HG02885 (cell line): ENCODE data around the gene TCEAL6.
"Not testable (repeated sequence)": the region's sequence is repeated elsewhere in the genome, so short reads cannot be mapped to it uniquely, and the experiment has no call there.

Experiments used
- ATAC-seq: cut with Tn5 transposase; IDR thresholded peaks from one replicate; pipeline ENCODE4 v1.9.1; 2021; ENCODE audit warnings: mild to moderate bottlenecking; ENCODE audit not compliant: unreplicated experiment, poor library complexity

Gene TCEAL6

GRCh38 chrX:102142274-102142673 is at the start of gene TCEAL6:
Gene TCEAL6, minus strand, starts transcription at chrX:102142481.
- ATAC-seq, result not testable (repeated sequence)

GRCh38 chrX:102185967-102186720 is 43.9 kb upstream of the TCEAL6 start:
- ATAC-seq, result no peak

- no peak for ATAC-seq
These were observed 13.5 kb upstream of the TCEAL6 start, which contains the start of gene BEX5 for GRCh38 chrX:102155806-102156179. Gene BEX5, minus strand, starts transcription at chrX:102155977. Its CDS starts 1,712 bp downstream, at chrX:102154265.

DNA sequence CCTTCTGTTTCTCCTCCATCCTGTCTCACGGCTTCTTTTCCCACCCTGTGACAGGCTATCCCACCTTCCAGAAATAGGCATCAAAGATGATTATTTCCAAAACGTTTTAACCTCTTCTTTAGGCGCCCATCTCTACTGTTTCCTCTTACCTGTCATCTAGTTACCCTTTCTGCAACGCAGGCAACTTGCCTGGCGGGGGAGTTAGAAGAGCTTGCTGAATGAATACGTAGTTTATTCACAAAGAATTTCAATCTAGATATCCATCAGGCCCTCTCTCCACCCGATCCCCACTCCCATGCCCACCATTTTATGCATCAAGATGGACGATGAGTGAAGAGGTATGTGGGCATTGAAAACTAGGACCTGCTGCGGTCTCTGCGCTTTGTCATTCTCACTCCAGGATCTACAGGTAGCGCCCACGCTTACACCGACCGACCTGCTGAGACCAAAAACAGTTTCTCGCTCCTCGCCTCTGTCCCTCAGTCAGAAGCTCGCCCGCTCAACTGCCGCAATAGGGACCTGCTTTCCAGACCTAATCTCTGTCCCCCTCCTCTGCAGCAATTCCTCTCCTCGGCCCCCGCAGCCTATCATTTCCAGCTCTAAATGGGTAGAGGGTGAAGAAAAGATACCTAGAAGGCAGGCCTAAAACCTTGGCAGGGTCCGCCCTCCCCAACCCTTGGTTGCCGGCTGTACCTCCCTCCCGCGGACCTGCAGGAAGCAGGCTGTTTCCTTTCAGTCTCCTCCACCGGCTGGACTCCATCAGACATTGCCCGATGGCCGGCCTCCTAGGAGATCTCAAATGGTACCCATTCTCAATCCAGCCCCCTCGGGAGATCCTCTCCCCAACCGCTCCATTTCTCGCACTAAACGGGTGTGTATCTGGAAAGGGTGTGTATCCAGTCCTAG is 12.9 kb upstream of the TCEAL6 start:
- ATAC-seq, result no peak

DNA sequence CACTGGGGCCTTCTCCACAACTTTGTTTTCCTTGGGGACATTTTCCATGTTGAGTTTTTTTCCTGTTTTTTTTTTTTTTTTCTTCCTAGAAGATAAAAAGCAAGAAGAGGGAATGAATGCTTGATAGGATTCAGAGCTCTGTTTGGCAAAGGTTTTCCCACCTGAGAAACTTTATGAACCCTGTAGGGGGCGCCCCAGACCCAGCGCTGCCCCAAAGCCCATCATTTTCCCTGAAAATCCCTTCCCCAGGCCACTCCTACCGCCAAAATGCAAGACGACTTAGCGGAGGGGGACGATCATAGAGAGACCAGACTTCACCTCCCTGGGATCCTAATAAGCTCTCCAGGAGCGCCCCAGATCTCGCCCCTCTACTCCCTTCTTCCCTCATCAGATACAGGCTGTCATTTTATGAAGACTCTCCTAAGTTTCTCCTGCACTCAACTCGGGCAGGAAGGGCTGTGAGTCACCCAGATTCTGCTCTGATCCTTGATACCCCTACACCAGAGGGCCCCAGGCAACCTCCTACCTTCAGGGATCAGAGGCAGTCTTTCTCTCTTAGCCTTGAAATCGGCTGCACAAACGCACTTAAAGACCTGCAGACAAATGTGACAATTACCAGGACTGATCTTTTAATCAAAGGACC is 12.1 kb upstream of the TCEAL6 start:
- ATAC-seq, result no peak

DNA sequence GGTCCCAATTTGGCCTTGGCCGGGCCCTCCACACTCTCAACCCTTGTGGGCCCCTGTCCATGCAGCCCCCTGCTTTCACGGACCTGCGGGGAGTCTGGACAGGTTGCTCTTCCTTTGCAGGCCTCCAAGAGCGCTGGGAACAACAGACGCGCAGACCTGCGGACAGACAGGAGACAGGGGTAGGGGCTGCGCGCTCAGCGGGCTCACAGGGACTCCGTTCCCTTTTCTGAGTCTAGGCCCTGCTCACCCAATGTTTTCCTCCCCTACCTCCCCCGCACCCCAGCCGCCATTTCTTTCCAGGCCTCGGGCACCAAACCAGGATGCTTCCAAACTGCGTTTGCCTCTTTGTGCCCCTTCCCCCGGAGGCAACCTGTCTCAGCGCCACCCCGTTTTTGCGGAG is 650 bp downstream of the TCEAL6 start:
- ATAC-seq, result not testable (repeated sequence)

GRCh38 chrX:102140876-102141275 is 1.4 kb downstream of the TCEAL6 start:
- not testable (repeated sequence) for ATAC-seq

- no peak for ATAC-seq
These were observed 4.2 kb downstream of the TCEAL6 start for GRCh38 chrX:102138064-102138463.

DNA sequence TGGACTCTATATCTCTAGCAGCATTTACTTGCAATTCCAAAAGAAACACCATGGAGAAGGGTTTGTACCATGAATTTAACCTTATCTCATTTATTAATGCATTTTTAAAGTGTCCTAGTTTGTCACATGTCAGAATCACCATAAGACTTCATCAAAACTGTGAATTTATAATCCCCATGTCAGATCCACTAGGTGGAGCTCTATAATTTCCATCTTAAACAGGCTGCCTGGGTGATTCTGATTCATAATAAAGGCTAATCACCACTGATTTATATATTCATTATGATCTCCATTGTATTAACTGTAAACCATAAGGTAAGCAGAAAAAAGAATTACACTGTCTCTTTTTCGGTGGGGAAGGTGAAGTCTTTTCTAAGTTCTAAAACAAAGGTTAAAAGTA is 12.8 kb downstream of the TCEAL6 start:
- no peak for ATAC-seq

- ATAC-seq, result no peak
These were observed 15.4 kb downstream of the TCEAL6 start for GRCh38 chrX:102126863-102127262.

- not testable (repeated sequence) for ATAC-seq
These were observed 16.0 kb downstream of the TCEAL6 start for GRCh38 chrX:102126080-102126818.

- not testable (repeated sequence) for ATAC-seq
These were observed 16.8 kb downstream of the TCEAL6 start, which contains the start of gene TCEAL2 for GRCh38 chrX:102125436-102125835. Gene TCEAL2, plus strand, starts transcription at chrX:102125679. Its CDS starts 1,152 bp downstream, at chrX:102126831.

DNA sequence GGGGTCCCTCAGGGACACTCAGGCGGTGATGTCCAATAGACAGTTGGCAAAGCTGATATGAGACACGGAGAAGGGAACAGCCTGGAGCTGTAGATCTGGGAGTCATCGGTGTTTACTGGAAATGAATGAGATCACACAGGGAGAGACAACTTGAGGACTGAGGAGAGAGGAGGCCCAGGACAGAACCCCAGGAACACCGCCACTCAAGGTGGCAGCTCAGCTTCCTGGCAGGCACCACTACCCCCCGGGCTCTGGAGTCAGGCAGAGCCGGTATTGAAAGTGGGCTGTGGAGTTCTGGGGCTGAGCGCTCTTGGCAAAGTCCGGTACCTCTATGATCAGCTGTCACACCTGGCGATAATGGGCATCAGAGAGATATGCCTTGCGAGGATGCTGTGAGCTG is 17.3 kb downstream of the TCEAL6 start:
- ATAC-seq, result not testable (repeated sequence)

DNA sequence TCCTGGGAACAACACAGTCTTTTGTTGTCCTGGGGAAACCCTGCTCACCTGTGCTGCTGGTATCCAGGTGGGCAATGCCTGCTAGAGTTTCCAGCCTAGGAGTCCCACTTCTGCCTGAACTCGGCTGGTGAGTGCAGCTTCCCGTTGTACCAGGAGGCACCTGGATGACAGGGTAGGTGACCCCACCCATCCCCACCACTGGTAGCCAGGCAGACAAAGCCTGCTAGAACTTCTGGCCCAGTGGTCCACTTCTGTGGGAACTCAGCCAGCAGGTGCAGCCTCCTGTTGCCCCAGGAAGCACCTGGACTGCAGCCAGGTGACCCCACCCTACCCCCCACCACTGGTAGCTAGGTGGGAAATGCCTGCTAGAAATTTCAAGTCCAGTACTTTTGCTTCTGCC is 26.5 kb downstream of the TCEAL6 start:
- ATAC-seq, result no peak

- ATAC-seq, result no peak
These were observed 28.9 kb downstream of the TCEAL6 start for GRCh38 chrX:102113367-102113766.
